Adipocyte (in vitro differentiated cells): ENCODE measurements around the gene TEX22.
A peak's percentile ranks its signal among the peaks of the same experiment; 100 is the strongest.

ENCODE experiments used
- DNase-seq: peaks from one replicate; pipeline ENCODE4 v3.0.0-alpha.2; 2015; ENCODE audit warnings: low read depth
- H3K27me3 ChIP-seq: replicated peaks from 2 replicates; pipeline ENCODE4 v1.7.0; 2013; ENCODE audit warnings: mild to moderate bottlenecking, low read length, moderate library complexity; ENCODE audit not compliant: control insufficient read depth, insufficient read depth
- H3K36me3 ChIP-seq: 2 replicates; pipeline ENCODE4 v1.7.0; 2013; ENCODE audit warnings: low read length, mild to moderate bottlenecking, moderate library complexity; ENCODE audit not compliant: control insufficient read depth, insufficient read depth, severe bottlenecking
- H3K4me1 ChIP-seq: 2 replicates; pipeline ENCODE4 v1.7.0; 2013; ENCODE audit warnings: mild to moderate bottlenecking, low read length, moderate library complexity; ENCODE audit not compliant: control insufficient read depth, insufficient read depth
- H3K4me3 ChIP-seq: 2 replicates; pipeline ENCODE4 v1.7.0; 2013; ENCODE audit warnings: mild to moderate bottlenecking, low read length, moderate library complexity
- H3K9ac ChIP-seq: 2 replicates; pipeline ENCODE4 v1.7.0; 2013; ENCODE audit warnings: mild to moderate bottlenecking, low read length, moderate library complexity
- H3K9me3 ChIP-seq: 2 replicates; pipeline ENCODE4 v1.7.0; 2013; ENCODE audit warnings: mild to moderate bottlenecking, low read length, moderate library complexity; ENCODE audit not compliant: control insufficient read depth

The TEX22 gene

GRCh38 chr14:105420974-105421674, 22.8 kb downstream of the TEX22 start:
- Histone ChIP-seq H3K9me3 (no peaks in the 10 kb centered on the region), H3K4me1 (peaks cover 18% of the 10 kb centered on the region), H3K9ac (peak overlapping the region; percentile 92), H3K27me3 (no peaks in the 10 kb centered on the region), H3K4me3 (peak overlapping the region; percentile 91), H3K36me3 (no peaks in the 10 kb centered on the region)
- DNase-seq: no peak

GRCh38 chr14:105421723-105422615, 23.6 kb downstream of the TEX22 start:
- H3K27me3 ChIP-seq: no peaks in the 10 kb centered on the region
- H3K9me3 ChIP-seq: no peaks in the 10 kb centered on the region
- H3K9ac ChIP-seq: peak overlapping the region; percentile 92
- DNase-seq: no peak
- peaks cover 18% of the 10 kb centered on the region for H3K4me1 ChIP-seq
- peak overlapping the region; percentile 91 for H3K4me3 ChIP-seq
- H3K36me3 ChIP-seq: no peaks in the 10 kb centered on the region

DNA sequence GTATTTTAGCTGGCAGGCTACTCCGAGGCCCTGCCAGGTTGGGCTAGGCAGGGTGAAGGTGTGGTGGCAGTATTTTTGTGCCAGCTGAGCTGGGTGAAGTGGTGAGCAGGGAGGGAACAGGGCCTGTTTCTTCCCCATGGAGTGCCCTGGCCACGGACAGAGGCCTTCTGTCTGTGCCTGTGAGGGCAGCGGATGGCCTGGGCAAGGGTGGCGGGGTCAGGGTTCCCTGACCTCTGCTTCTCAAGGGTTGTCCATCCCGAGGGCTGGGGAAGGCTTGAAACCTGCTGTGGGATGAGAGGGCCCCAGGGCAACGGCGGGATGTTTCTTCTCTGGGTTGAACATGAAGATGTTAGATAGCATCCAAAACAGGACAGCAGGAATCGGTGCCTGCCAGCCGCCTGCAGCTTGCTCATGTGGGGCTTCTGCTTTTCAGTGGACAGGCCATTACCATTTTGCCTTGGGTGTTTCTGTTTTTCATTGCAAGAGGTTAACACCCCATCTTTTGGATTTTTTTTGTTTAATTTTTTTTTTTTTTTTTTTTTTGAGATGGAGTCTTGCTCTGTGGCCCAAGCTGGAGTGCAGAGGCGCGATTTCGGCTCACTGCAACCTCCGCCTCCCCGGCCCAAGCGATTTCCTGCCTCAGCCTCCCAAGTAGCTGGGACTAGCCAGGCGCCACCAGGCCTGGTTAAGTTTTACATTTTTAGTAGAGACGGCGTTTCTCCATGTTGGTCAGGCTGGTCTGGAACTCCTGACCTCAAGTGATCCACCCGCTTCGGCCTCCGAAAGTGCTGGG, 24.6 kb downstream of the TEX22 start:
- DNase-seq: no peak
- Histone ChIP-seq H3K36me3 (no peaks in the 10 kb centered on the region), H3K9me3 (no peaks in the 10 kb centered on the region), H3K9ac (no peak overlapping the region), H3K4me3 (no peak overlapping the region), H3K27me3 (no peaks in the 10 kb centered on the region), H3K4me1 (peaks cover 18% of the 10 kb centered on the region)

DNA sequence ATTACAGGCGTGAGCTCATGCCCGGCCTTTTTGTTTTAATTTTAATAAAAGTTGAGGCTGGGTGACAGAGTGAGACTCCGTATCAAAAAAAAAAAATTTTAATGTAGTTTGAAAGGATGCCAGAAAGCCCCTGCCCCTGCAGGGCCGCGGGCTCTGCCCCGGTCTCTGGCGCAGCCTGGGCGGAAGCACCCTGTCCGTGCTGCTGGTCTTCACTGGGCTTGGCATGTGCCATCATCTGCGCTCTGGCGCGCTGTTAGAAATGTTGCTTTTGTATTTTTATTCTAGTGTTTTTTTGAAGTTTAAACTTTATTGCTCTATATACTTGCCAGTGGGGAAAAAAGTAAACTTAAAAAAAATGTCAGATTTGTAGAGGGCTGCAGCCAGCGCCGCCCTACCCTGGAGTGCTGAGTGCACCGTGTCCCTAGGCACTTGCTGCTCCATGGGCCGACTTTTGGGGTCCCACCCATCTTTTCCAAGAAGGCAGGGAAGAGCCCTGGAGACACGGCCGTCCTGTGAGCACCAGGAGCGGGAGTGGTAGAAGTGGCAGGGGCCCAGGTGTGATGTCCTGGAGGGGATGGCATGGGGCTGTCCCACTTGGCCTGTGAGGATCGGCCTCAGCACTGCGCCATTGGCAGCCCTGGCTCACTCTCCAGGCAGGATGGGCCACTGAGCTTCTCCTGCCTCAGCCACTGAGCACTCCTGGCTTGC, 25.3 kb downstream of the TEX22 start:
- Histone ChIP-seq H3K36me3 (no peaks in the 10 kb centered on the region), H3K9me3 (no peaks in the 10 kb centered on the region)

GRCh38 chr14:105424861-105425260, 26.5 kb downstream of the TEX22 start:
- peaks cover 16% of the 10 kb centered on the region for H3K4me1 ChIP-seq
- H3K4me3 ChIP-seq: no peak overlapping the region
- no peak for DNase-seq
- H3K9ac ChIP-seq: no peak overlapping the region
- H3K27me3 ChIP-seq: no peaks in the 10 kb centered on the region
- H3K36me3 ChIP-seq: no peaks in the 10 kb centered on the region
- no peaks in the 10 kb centered on the region for H3K9me3 ChIP-seq

More for the DNA sequence above, 25.3 kb downstream of the TEX22 start:
- Histone ChIP-seq H3K27me3 (no peaks in the 10 kb centered on the region), H3K4me1 (peaks cover 22% of the 10 kb centered on the region), H3K4me3 (no peak overlapping the region), H3K9ac (no peak overlapping the region)
- DNase-seq: no peak

- peaks cover 22% of the 10 kb centered on the region for H3K4me1 ChIP-seq
- H3K36me3 ChIP-seq: no peaks in the 10 kb centered on the region
- H3K27me3 ChIP-seq: no peaks in the 10 kb centered on the region
- H3K9me3 ChIP-seq: no peaks in the 10 kb centered on the region
- no peak overlapping the region for H3K9ac ChIP-seq
- DNase-seq: no peak
- H3K4me3 ChIP-seq: no peak overlapping the region
Observed at GRCh38 chr14:105425823-105426247, 27.5 kb downstream of the TEX22 start.

GRCh38 chr14:105426416-105427130, 28.2 kb downstream of the TEX22 start:
- Histone ChIP-seq H3K9me3 (no peaks in the 10 kb centered on the region), H3K4me1 (peaks cover 19% of the 10 kb centered on the region), H3K4me3 (no peak overlapping the region), H3K27me3 (no peaks in the 10 kb centered on the region), H3K9ac (no peak overlapping the region), H3K36me3 (no peaks in the 10 kb centered on the region)
- DNase-seq: no peak

- Histone ChIP-seq H3K4me1 (peaks cover 21% of the 10 kb centered on the region), H3K27me3 (no peaks in the 10 kb centered on the region), H3K9ac (no peak overlapping the region), H3K36me3 (peaks cover under 1% of the 10 kb centered on the region), H3K4me3 (no peak overlapping the region), H3K9me3 (no peaks in the 10 kb centered on the region)
- no peak for DNase-seq
Observed at GRCh38 chr14:105427412-105427811, 29.1 kb downstream of the TEX22 start.

DNA sequence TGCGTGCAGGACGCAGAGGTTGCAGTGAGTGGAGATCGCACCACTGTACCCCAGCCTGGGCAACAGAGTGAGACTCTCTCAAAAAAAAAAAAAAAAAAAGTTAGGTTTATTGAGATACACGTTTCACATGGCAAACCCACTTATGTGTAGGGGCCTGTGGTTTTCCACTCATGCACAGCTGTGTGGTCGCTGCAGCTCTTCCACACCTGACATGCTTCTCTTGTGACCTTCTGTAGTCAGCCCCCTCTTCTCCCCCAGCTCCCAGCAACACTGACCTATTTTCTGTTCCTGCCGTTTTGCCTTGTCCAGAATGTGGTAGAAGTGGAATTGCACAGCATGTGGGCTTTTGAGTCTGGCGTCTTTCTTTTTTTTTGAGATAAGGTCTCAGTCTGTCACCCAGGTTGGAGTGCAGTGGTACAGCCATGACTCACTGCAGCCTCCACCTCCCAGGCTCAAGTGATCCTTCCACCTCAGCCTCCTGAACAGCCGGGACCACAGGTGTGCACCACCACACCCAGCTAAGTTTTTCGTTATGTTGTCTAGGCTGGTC, 29.7 kb downstream of the TEX22 start:
- peaks cover 21% of the 10 kb centered on the region for H3K4me1 ChIP-seq
- no peak overlapping the region for H3K9ac ChIP-seq
- H3K27me3 ChIP-seq: no peaks in the 10 kb centered on the region
- H3K4me3 ChIP-seq: no peak overlapping the region
- H3K36me3 ChIP-seq: peaks cover 3% of the 10 kb centered on the region
- no peaks in the 10 kb centered on the region for H3K9me3 ChIP-seq
- no peak for DNase-seq

DNA sequence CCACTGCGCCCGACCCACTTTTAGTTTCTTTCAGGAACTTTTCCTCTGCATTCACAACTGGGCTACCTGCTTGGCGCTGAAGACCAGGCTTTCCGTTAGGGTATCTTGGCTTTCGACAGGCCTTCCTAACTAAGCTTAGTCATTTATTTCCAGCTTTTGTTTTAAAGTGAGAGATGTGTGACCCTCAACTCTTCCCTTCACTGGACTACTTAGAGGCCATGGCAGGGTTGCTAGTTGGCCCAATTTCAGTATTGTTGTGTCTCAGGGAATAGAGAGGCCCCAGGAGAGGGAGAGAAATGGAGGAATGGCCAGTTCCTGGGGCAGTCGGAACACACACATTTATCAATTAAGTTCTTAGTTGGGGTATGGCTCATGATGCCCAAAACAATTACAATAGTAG, 31.7 kb downstream of the TEX22 start:
- no peak for DNase-seq
- Histone ChIP-seq H3K36me3 (peaks cover 3% of the 10 kb centered on the region), H3K4me1 (peaks cover 21% of the 10 kb centered on the region), H3K9me3 (no peaks in the 10 kb centered on the region), H3K9ac (no peak overlapping the region), H3K4me3 (no peak overlapping the region), H3K27me3 (no peaks in the 10 kb centered on the region)
